C4-2B (cell line): ENCODE results near the gene NPHP4.

Source experiments
- CTCF ChIP-seq: fragments of 450-650 bp; conservative IDR thresholded peaks from 2 replicates; pipeline ENCODE4 v1.5.1; 2017; ENCODE audit warnings: mild to moderate bottlenecking
- ZFX ChIP-seq: fragments of 450-650 bp; IDR thresholded peaks from 2 replicates; pipeline ENCODE4 v1.6.1; 2017

- no peak for TF ChIP-seq CTCF
- no peak for TF ChIP-seq ZFX
Measured at GRCh38 chr1:6008696-6009095, 16.5 kb upstream of the NPHP4 start.
